NB4 (cell line): ENCODE data around the gene CHCHD6.

Experiments used
- DNase-seq: peaks from one replicate; pipeline ENCODE4 v3.0.0; 2010; ENCODE audit warnings: low read depth
- H3K4me3 ChIP-seq: one replicate; pipeline ENCODE4 v1.5.1; 2011; ENCODE audit warnings: mild to moderate bottlenecking, low read depth, low read length, moderate library complexity
- CTCF ChIP-seq: IDR thresholded peaks from one replicate; pipeline ENCODE4 v1.5.1; 2012; ENCODE audit warnings: low read depth, low read length
- MYC ChIP-seq: IDR thresholded peaks from 2 replicates; pipeline ENCODE4 v1.6.1; 2011; ENCODE audit warnings: low read depth, low read length
- POLR2A ChIP-seq: IDR thresholded peaks from 2 replicates; pipeline ENCODE4 v1.6.1; 2011; ENCODE audit warnings: mild to moderate bottlenecking; ENCODE audit not compliant: insufficient read length; ENCODE audit errors: extremely low read depth
- TF ChIP-seq, protein P1 (sequence below): IDR thresholded peaks from 2 replicates; pipeline ENCODE4 v1.6.1; 2011; ENCODE audit warnings: low read depth, low read length

The CHCHD6 gene, protein sequence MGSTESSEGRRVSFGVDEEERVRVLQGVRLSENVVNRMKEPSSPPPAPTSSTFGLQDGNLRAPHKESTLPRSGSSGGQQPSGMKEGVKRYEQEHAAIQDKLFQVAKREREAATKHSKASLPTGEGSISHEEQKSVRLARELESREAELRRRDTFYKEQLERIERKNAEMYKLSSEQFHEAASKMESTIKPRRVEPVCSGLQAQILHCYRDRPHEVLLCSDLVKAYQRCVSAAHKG

GRCh38 chr3:126703512-126704493, at the start of gene CHCHD6:
Gene CHCHD6, plus strand, starts transcription at chr3:126704240. Its CDS starts 73 bp downstream, at chr3:126704313.
- DNase-seq = peak; percentile 96
- H3K4me3 ChIP-seq = peak within 1 kb of the TSS; percentile 64
- TF ChIP-seq CTCF = peak; percentile 7
- TF ChIP-seq MYC = peak; percentile 73
- TF ChIP-seq, protein P1, sequence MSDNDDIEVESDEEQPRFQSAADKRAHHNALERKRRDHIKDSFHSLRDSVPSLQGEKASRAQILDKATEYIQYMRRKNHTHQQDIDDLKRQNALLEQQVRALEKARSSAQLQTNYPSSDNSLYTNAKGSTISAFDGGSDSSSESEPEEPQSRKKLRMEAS = peak; percentile 71
- TF ChIP-seq POLR2A = peak; percentile 32

DNA sequence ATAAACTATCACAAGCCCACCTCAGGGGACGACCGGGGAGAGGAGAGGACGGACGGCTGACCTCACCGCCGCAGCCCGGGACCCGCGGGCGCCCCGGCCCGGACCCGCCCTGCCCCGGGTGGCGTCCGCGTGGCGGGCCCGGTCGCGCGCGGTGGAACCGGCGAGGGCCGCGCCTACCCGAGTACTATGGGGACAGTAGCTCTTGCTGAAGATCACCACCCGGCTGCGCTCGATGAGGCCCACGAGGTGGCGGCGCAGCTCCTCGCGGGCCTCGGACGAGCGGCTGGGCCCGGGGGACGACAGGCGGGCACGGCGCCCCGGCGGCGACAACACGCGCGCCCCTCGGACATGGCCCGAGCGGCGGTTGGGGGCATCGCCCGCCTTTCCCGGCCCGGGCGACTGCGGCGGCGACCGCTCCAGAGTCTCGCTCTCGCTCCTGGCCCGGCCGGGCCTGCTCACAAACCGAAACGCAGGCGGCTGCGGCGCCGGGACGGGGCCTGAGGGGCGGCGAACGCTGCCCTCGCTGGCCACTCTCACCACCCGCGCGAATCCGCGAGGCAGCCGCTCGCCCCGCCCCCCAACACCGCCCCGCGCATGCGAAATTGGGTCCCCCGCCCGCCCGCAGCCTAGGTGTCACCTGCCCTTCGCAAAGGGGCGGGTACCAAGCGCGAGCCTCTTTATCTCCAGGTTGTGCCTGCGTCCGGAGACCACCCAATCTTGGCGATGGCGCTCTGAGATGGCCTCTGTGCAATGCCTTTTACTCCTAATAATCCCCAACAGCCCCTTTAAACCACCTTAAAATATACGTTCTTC, 49.3 kb upstream of the CHCHD6 start, which contains the start of gene TXNRD3:
TSS of gene TXNRD3 (minus strand) at position 554 of the 813 bp plus-strand sequence.
- DNase-seq = peak; percentile 74
- TF ChIP-seq, protein P1 = no peak
- TF ChIP-seq MYC (no peak), POLR2A (peak; percentile 54)
- peak within 1 kb of the TSS; percentile 62 for H3K4me3 ChIP-seq

DNA sequence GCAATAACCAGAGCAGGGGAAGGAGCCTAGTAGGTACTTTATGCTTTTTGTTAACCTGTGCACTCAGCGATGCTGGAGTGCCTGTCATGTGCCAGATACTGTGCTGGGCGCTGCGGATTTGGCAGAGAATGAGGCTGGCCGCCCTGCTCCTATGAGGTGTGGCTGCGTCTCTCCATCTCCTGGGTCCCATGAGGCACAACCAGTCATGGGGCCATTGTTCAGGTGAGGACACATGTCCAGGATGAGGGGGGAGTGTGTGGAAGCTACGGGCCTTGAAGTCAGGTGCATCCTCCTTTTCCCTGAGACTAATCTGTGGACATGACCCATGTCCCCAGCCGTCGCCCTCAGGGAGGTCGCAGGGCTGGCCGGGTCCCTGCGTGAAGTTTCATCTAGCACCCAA, 48.2 kb upstream of the CHCHD6 start:
- DNase-seq = no peak
- no peak overlapping the region for H3K4me3 ChIP-seq
- TF ChIP-seq, protein P1 = no peak
- no peak for TF ChIP-seq MYC
- no peak for TF ChIP-seq CTCF
- no peak for TF ChIP-seq POLR2A

GRCh38 chr3:126656371-126657134, 47.5 kb upstream of the CHCHD6 start:
- no peak overlapping the region for H3K4me3 ChIP-seq
- DNase-seq = no peak
- TF ChIP-seq, protein P1 = no peak
- no peak for TF ChIP-seq POLR2A
- no peak for TF ChIP-seq CTCF
- no peak; the same call in 1 of the 2 replicates for TF ChIP-seq MYC

DNA sequence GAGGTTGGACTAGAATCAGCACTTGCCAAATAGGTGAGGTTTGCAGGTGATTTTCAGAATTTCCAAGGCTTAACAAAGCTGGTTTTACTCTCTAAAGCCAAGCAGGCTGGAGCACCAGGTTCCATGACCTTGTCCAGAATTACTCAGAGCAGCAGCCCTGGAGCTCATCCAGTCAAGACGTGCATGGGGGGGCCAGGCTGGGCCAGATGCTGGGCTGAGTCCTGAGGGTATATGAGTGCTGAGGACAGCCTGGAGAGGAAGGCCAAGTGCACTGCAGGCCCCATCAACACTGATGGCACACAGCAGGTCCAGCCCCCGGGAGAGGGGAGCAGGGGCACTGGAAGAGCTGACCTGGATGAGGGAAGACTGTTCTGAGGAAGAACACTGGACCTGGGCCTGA, 46.1 kb upstream of the CHCHD6 start:
- TF ChIP-seq, protein P1 = no peak
- TF ChIP-seq CTCF (no peak), POLR2A (no peak)
- no peak overlapping the region for H3K4me3 ChIP-seq
- DNase-seq = no peak
